ENCODE measurements around the gene FNDC10.
"Not testable (repeated sequence)": the region's sequence is repeated elsewhere in the genome, so short reads cannot be mapped to it uniquely, and the experiment has no call there.

Gene FNDC10

GRCh38 chr1:1599030-1599934, 653 bp downstream of the FNDC10 start:
- H3K4me3 ChIP-seq (replicated peaks; ENCODE audit: low read depth, low read length), result 0 out of 2 replicates have a peak overlapping the region, but pooled peaks have one; percentile 11
- no peak for TF ChIP-seq CTCF (IDR thresholded peaks at IDR 0.05; ENCODE audit: low read depth, low read length, missing control alignments)

GRCh38 chr1:1598720-1599029, 1.3 kb downstream of the FNDC10 start:
- no peak for DNase-seq (ENCODE audit: extremely low read depth, low read depth)
- no peak for TF ChIP-seq CTCF (IDR thresholded peaks at IDR 0.05; ENCODE audit: low read depth, low read length, missing control alignments)

More at GRCh38 chr1:1599030-1599934, 653 bp downstream of the FNDC10 start:
- DNase-seq (ENCODE audit: extremely low read depth, low read depth), result no peak

DNA sequence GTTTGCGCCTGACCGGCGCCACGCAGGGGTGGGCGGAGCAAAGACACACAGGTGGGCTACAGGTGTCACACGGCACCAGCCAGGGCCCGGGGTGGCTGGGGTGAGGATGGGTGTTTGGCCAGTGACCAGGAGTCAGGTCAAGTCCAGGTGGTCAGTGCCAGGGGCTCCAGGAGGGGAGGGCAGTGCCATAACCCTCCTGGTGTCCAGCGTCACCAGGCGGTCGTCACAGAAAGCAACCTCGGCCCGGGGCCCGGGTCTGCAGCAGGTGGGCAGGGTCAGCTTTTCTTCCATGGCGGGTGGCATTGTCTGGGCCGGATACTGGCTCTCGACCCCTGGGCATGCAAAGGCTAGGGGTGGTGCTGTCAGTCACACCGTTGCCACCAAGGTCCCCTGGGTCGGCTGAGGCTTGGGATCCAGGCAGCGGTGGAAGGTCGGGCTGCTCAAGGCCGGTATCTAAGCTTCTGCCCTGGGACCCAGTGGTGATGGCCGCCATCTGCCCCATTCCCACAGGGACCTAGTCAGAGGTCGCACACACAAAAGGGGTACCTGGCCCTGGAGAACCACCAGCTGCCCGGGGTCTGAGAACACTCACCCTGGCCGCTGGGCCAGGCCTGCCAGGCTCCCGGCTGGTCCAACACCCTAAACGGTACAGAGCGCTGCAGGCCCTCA, 1.8 kb downstream of the FNDC10 start:
- no peak overlapping the region for H3K4me3 ChIP-seq (replicated peaks; ENCODE audit: low read depth, low read length)
- no peak for TF ChIP-seq CTCF (IDR thresholded peaks at IDR 0.05; ENCODE audit: low read depth, low read length, missing control alignments)
- DNase-seq (ENCODE audit: extremely low read depth, low read depth), result no peak

More at GRCh38 chr1:1598720-1599029, 1.3 kb downstream of the FNDC10 start:
- no peak overlapping the region for H3K4me3 ChIP-seq (replicated peaks; ENCODE audit: low read depth, low read length)

DNA sequence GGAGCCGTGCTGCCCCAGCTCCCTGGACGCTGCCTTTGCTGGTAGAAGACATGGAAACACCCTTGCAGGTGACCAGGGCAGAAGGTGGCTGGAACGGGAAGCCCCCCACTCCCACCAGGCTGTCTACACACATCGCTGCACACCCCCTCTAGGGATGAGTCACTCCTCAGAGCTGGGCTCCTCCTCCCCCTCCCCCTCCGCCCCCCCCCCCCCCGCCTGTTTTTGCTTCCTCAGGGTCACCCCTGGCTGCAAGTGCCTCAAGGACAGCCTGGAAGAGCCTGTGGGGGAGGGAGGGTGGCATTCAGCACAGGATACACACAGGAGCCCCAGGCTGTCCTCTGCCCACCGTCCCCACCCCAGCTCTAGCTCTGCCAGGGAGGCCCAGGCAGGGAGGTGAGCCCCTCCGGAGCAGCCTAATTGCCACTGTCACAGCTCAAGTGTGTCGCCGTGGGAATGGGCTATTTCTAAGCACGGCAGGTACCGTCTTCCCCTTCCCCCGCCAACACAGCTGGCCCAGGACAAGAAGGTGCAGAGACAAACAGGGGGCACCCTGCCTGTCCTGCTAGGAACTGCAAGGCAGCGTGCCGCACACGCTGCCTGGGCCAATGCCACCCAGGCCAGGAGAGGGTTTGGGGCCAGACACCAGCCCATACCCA, 2.5 kb downstream of the FNDC10 start:
- H3K4me3 ChIP-seq (replicated peaks; ENCODE audit: low read depth, low read length), result no peak overlapping the region
- TF ChIP-seq CTCF (IDR thresholded peaks at IDR 0.05; ENCODE audit: low read depth, low read length, missing control alignments), result peak; percentile 31
- no peak for DNase-seq (ENCODE audit: extremely low read depth, low read depth)

- no peak for TF ChIP-seq CTCF (IDR thresholded peaks at IDR 0.05; ENCODE audit: low read depth, low read length, missing control alignments)
- no peak for DNase-seq (ENCODE audit: extremely low read depth, low read depth)
- H3K4me3 ChIP-seq (replicated peaks; ENCODE audit: low read depth, low read length), result no peak overlapping the region
These were observed 3.3 kb downstream of the FNDC10 start for GRCh38 chr1:1596493-1597274.

GRCh38 chr1:1595341-1595740, 4.6 kb downstream of the FNDC10 start:
- H3K4me3 ChIP-seq (replicated peaks; ENCODE audit: low read depth, low read length); DNase-seq (ENCODE audit: extremely low read depth, low read depth): not testable (repeated sequence)
